K562 (cell line): Measurements from ENCODE around the gene DAGLB.

Experiments
- FOXK1 ChIP-seq: sonication (generic); formaldehyde crosslinking; IDR thresholded peaks from 2 replicates; pipeline ENCODE4 v1.8.0; 2022; ENCODE audit warnings: missing genetic modification reagents, mild to moderate bottlenecking, borderline replicate concordance
- GABPA ChIP-seq: fragments of 200-800 bp; sonication (Bioruptor generic); conservative IDR thresholded peaks from 2 replicates; pipeline ENCODE4 v1.6.1; 2016; ENCODE audit warnings: low read depth, missing genetic modification characterization, missing compliant biosample characterization
- GABPB1 ChIP-seq: sonication (generic); formaldehyde crosslinking; IDR thresholded peaks from 2 replicates; pipeline ENCODE4 v1.8.0; 2022; ENCODE audit warnings: mild to moderate bottlenecking, missing genetic modification reagents
- KDM4B ChIP-seq, 2 experiments: fragments of 450-650 bp in 1 of 2; sonication (generic) in 1 of 2; IDR thresholded peaks; 2 replicates each; pipeline ENCODE4 v1.6.1; 2016 to 2017; ENCODE audit warnings: borderline replicate concordance in 2 of 2, antibody characterized with exemption in 1 of 2, low read depth in 1 of 2, mild to moderate bottlenecking in 1 of 2
- OTX1 ChIP-seq: fragments of 450-650 bp; formaldehyde crosslinking; IDR thresholded peaks from 2 replicates; pipeline ENCODE4 v1.4.0; 2022; ENCODE audit warnings: mild to moderate bottlenecking
- RAD21 ChIP-seq, 2 experiments: fragments of 250-450 bp in 1 of 2; fragments of 450-650 bp in 1 of 2; sonication (Bioruptor Pico) in 1 of 2; formaldehyde crosslinking in 1 of 2; IDR thresholded peaks in 1 of 2; conservative IDR thresholded peaks in 1 of 2; 2 replicates each; pipeline versions ENCODE4 v1.4.0 to v1.8.0; 2020 to 2022; ENCODE audit warnings: mild to moderate bottlenecking in 2 of 2, moderate library complexity in 1 of 2
- SIN3A ChIP-seq, 2 experiments: fragments of 150-350 bp in 1 of 2; IDR thresholded peaks; 2 replicates each; pipeline ENCODE4 v1.6.1; 2011 to 2016; ENCODE audit warnings: borderline replicate concordance in 2 of 2, low read depth in 2 of 2, low read length in 2 of 2, mild to moderate bottlenecking in 2 of 2, moderate library complexity in 2 of 2; ENCODE audit not compliant: control insufficient read depth in 1 of 2
- TCF3 ChIP-seq: sonication (generic); formaldehyde crosslinking; IDR thresholded peaks from 2 replicates; pipeline ENCODE4 v1.4.0; 2020; ENCODE audit warnings: mild to moderate bottlenecking, missing genetic modification reagents
- ZNF561 ChIP-seq: fragments of 450-650 bp; formaldehyde crosslinking; conservative IDR thresholded peaks from 2 replicates; pipeline ENCODE4 v1.4.0; 2020; ENCODE audit warnings: mild to moderate bottlenecking, moderate library complexity
- TF ChIP-seq, protein P1 (sequence below), 3 experiments: IDR thresholded peaks in 2 of 3; conservative IDR thresholded peaks in 1 of 3; 2 replicates each; pipeline ENCODE4 v1.5.1; 2011 to 2012; ENCODE audit warnings: low read length in 3 of 3, mild to moderate bottlenecking in 3 of 3, control low read depth in 2 of 3, improper control_type of control experiment in 1 of 3, inconsistent platforms in 1 of 3, low read depth in 1 of 3, mixed read lengths in 1 of 3, moderate library complexity in 1 of 3; ENCODE audit not compliant: insufficient read depth in 2 of 3
- TF ChIP-seq, protein P2 (sequence below): fragments of 250-450 bp; sonication (Bioruptor Pico); IDR thresholded peaks from 2 replicates; pipeline ENCODE4 v1.8.0; 2021; ENCODE audit warnings: borderline replicate concordance, mild to moderate bottlenecking, moderate library complexity; ENCODE audit not compliant: poor library complexity, severe bottlenecking
- TF ChIP-seq, protein P3 (sequence below), 2 experiments: fragments of 450-650 bp in 1 of 2; sonication (generic) in 1 of 2; formaldehyde crosslinking in 1 of 2; IDR thresholded peaks in 1 of 2; conservative IDR thresholded peaks in 1 of 2; 2 replicates each; pipeline versions ENCODE4 v1.6.1 to v1.8.1; 2016 to 2023; ENCODE audit warnings: mild to moderate bottlenecking in 2 of 2, moderate library complexity in 2 of 2, inconsistent platforms in 1 of 2, missing genetic modification reagents in 1 of 2
- TF ChIP-seq, protein P4 (sequence below), 2 experiments: IDR thresholded peaks; 2 replicates each; pipeline ENCODE4 v1.6.1; 2011; ENCODE audit warnings: borderline replicate concordance in 1 of 2, control low read depth in 1 of 2, low read depth in 1 of 2, low read length in 1 of 2, mild to moderate bottlenecking in 1 of 2, mixed read lengths in 1 of 2, moderate library complexity in 1 of 2; ENCODE audit not compliant: insufficient read depth in 1 of 2, insufficient read length in 1 of 2, poor library complexity in 1 of 2, severe bottlenecking in 1 of 2; ENCODE audit errors: extremely low read depth in 1 of 2

DNA sequence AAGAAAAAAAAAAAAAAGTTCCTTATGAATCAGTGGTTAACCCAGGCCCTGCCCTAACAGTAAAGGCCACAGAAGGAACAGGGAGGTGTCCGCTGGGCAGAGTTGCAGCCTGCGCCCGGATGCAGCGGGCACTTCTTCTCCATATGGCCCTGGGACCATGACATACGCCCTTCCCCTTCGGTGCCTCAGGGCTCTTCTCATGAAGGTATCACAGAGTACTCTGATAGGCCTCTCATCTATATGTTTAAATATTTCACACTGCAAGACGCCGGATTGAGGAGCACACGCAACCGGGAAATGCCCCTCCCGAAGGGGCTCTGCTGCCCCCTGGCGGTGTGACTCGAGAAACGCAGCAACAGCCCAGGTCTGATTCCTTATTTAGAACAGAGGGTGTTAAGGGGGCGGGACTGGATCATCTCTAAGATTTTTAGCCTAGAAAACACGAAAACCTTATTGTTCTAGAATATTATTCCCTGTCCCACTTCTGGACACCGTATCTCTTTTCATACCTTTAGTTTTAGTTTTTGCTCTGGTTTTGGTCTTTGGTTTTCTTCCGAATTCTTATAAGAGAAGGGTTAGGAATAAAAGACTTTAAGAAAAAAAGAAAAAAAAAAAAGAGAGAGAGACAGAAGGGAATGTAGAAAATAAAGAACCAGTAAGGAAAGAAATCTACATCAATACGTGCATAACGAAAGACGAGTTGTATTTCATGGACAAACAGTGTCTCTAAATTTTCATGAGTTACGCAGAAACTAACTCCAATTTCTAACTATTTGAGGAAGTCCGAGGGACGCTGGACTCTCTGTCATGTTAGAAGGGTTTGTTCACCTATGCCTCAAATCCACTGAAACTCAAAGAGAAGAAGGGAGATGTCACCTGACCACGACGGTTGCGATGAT, 12.0 kb downstream of the DAGLB start:
- TF ChIP-seq, protein P1, sequence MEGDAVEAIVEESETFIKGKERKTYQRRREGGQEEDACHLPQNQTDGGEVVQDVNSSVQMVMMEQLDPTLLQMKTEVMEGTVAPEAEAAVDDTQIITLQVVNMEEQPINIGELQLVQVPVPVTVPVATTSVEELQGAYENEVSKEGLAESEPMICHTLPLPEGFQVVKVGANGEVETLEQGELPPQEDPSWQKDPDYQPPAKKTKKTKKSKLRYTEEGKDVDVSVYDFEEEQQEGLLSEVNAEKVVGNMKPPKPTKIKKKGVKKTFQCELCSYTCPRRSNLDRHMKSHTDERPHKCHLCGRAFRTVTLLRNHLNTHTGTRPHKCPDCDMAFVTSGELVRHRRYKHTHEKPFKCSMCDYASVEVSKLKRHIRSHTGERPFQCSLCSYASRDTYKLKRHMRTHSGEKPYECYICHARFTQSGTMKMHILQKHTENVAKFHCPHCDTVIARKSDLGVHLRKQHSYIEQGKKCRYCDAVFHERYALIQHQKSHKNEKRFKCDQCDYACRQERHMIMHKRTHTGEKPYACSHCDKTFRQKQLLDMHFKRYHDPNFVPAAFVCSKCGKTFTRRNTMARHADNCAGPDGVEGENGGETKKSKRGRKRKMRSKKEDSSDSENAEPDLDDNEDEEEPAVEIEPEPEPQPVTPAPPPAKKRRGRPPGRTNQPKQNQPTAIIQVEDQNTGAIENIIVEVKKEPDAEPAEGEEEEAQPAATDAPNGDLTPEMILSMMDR (IDR thresholded peaks at IDR 0.05 in 2 of 3, conservative IDR thresholded peaks at IDR 0.05 in 1 of 3; ENCODE audit: insufficient read depth in 2 of 3, low read depth in 1 of 3, low read length in 3 of 3), result peak; percentile 89 to 96 (median 96)
- TF ChIP-seq RAD21 (CRISPR knock-in tag; conservative IDR thresholded peaks at IDR 0.05 in 1 of 2, IDR thresholded peaks at IDR 0.05 in 1 of 2), result peak; percentile 87 to 88
- TF ChIP-seq ZNF561, result no peak
- no peak for TF ChIP-seq TCF3 (CRISPR knock-in tag)
- TF ChIP-seq KDM4B (IDR thresholded peaks at IDR 0.05; ENCODE audit: borderline replicate concordance in 2 of 2, low read depth in 1 of 2), result no peak
- no peak for TF ChIP-seq SIN3A (IDR thresholded peaks at IDR 0.05; ENCODE audit: borderline replicate concordance in 2 of 2, control insufficient read depth in 1 of 2, low read depth in 2 of 2, low read length in 2 of 2)
- TF ChIP-seq, protein P2, sequence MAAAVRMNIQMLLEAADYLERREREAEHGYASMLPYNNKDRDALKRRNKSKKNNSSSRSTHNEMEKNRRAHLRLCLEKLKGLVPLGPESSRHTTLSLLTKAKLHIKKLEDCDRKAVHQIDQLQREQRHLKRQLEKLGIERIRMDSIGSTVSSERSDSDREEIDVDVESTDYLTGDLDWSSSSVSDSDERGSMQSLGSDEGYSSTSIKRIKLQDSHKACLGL (CRISPR knock-in tag), result no peak
- TF ChIP-seq, protein P3, sequence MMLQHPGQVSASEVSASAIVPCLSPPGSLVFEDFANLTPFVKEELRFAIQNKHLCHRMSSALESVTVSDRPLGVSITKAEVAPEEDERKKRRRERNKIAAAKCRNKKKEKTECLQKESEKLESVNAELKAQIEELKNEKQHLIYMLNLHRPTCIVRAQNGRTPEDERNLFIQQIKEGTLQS (IDR thresholded peaks at IDR 0.05), result no peak
- TF ChIP-seq, protein P3 (CRISPR knock-in tag; conservative IDR thresholded peaks at IDR 0.05), result no peak
- TF ChIP-seq GABPA (tag), result no peak
- peak; percentile 46; the same call in 1 of the 2 replicates for TF ChIP-seq GABPB1
- no peak for TF ChIP-seq OTX1 (CRISPR knock-in tag)
- no peak for TF ChIP-seq FOXK1 (CRISPR knock-in tag)
- TF ChIP-seq, protein P4, sequence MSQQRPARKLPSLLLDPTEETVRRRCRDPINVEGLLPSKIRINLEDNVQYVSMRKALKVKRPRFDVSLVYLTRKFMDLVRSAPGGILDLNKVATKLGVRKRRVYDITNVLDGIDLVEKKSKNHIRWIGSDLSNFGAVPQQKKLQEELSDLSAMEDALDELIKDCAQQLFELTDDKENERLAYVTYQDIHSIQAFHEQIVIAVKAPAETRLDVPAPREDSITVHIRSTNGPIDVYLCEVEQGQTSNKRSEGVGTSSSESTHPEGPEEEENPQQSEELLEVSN (IDR thresholded peaks at IDR 0.05; ENCODE audit: borderline replicate concordance in 1 of 2, extremely low read depth in 1 of 2, insufficient read depth in 1 of 2, insufficient read length in 1 of 2, low read depth in 1 of 2, low read length in 1 of 2, poor library complexity in 1 of 2, severe bottlenecking in 1 of 2), result no peak
